ENCODE results near the gene H2BK1.

- TF ChIP-seq CTCF (IDR thresholded peaks at IDR 0.05) = no peak
- TF ChIP-seq POLR2A (IDR thresholded peaks at IDR 0.05) = no peak
Observed at GRCh38 chr7:151232917-151233701, 22.8 kb upstream of the H2BK1 start.

Data from right lobe of liver (tissue), 4 donors.